Neural cell (in vitro differentiated cells): ENCODE data around the gene TLNRD1. TPM values are rescaled to one million over a fixed set of nuclear protein-coding genes. Genes with fewer than 3 reads are reported as not detected.

Experiments
- H2AFZ ChIP-seq: fragments of 200-600, 300-800 bp; sonication (generic), shearing (Covaris generic); 2 replicates; pipeline ENCODE4 v1.6.0; 2014; ENCODE audit warnings: low read depth, mild to moderate bottlenecking, antibody characterized with exemption, low read length, moderate library complexity
- H3F3A ChIP-seq: fragments of 200-600 bp; shearing (Covaris generic); 2 replicates; pipeline ENCODE4 v1.6.1; 2016; ENCODE audit warnings: mild to moderate bottlenecking, moderate library complexity, mixed read lengths, antibody characterized with exemption, low read length; ENCODE audit not compliant: insufficient read depth, poor library complexity, severe bottlenecking
- H3K27ac ChIP-seq: fragments of 200-600, 300-800 bp; sonication (generic), shearing (Covaris generic); 2 replicates; pipeline ENCODE4 v1.5.1; 2014; ENCODE audit warnings: mild to moderate bottlenecking, low read length, moderate library complexity
- H3K27me3 ChIP-seq: fragments of 300-800, 200-600 bp; sonication (generic), shearing (Covaris generic); 2 replicates; pipeline ENCODE4 v1.6.0; 2014; ENCODE audit warnings: mild to moderate bottlenecking, low read depth, low read length, moderate library complexity; ENCODE audit not compliant: insufficient read depth
- H3K36me3 ChIP-seq: fragments of 300-800, 200-600 bp; sonication (generic), shearing (Covaris generic); 2 replicates; pipeline ENCODE4 v1.5.1; 2014; ENCODE audit warnings: mild to moderate bottlenecking, antibody characterized with exemption, low read length, moderate library complexity; ENCODE audit not compliant: insufficient read depth
- H3K4me2 ChIP-seq: fragments of 300-800, 200-600 bp; sonication (generic), shearing (Covaris generic); 2 replicates; pipeline ENCODE4 v1.6.0; 2014; ENCODE audit warnings: mild to moderate bottlenecking, low read length
- H3K4me3 ChIP-seq: fragments of 300-800, 200-600 bp; sonication (generic), shearing (Covaris generic); 2 replicates; pipeline ENCODE4 v1.5.1; 2014; ENCODE audit warnings: mild to moderate bottlenecking, low read length, moderate library complexity
- H3K79me2 ChIP-seq: fragments of 200-600 bp; shearing (Covaris generic); replicated peaks from 2 replicates; pipeline ENCODE4 v1.6.0; 2014; ENCODE audit warnings: mild to moderate bottlenecking, low read length, moderate library complexity; ENCODE audit not compliant: insufficient read depth
- H3K9ac ChIP-seq: fragments of 300-800, 200-600 bp; sonication (generic), shearing (Covaris generic); 2 replicates; pipeline ENCODE4 v1.6.1; 2016; ENCODE audit warnings: mild to moderate bottlenecking, low read length, mixed read lengths
- H3K9me2 ChIP-seq: fragments of 200-600 bp; shearing (Covaris generic); 2 replicates; pipeline ENCODE4 v1.6.1; 2016; ENCODE audit warnings: mild to moderate bottlenecking, low read length, mixed read lengths; ENCODE audit not compliant: insufficient read depth
- H3K9me3 ChIP-seq: fragments of 200-600, 300-800 bp; sonication (generic), shearing (Covaris generic); 2 replicates; pipeline ENCODE4 v1.6.1; 2016; ENCODE audit warnings: mild to moderate bottlenecking, mixed run types, low read length, moderate library complexity, mixed read lengths
- H4K20me1 ChIP-seq: fragments of 200-600 bp; shearing (Covaris generic); 2 replicates; pipeline ENCODE4 v1.6.1; 2016; ENCODE audit warnings: mild to moderate bottlenecking, mixed run types; ENCODE audit not compliant: insufficient read depth
- CTCF ChIP-seq: fragments of 450-650 bp; IDR thresholded peaks from 2 replicates; pipeline ENCODE4 v1.5.1; 2014; ENCODE audit warnings: antibody characterized with exemption, mild to moderate bottlenecking, moderate library complexity; ENCODE audit not compliant: poor library complexity, severe bottlenecking
- EP300 ChIP-seq: fragments of 450-650 bp; conservative IDR thresholded peaks from 2 replicates; pipeline ENCODE4 v1.6.1; 2014; ENCODE audit warnings: antibody characterized with exemption, mild to moderate bottlenecking, moderate library complexity; ENCODE audit not compliant: poor library complexity, severe bottlenecking
- EZH2 ChIP-seq: fragments of 200-600, 300-800 bp; shearing (Covaris generic), sonication (generic); IDR thresholded peaks from 2 replicates; pipeline ENCODE4 v1.6.1; 2014; ENCODE audit warnings: antibody characterized with exemption, low read length, borderline replicate concordance, mild to moderate bottlenecking; ENCODE audit not compliant: insufficient read depth, poor library complexity, severe bottlenecking
- MXI1 ChIP-seq: fragments of 450-650 bp; conservative IDR thresholded peaks from 2 replicates; pipeline ENCODE4 v1.6.1; 2014; ENCODE audit warnings: antibody characterized with exemption, mild to moderate bottlenecking; ENCODE audit not compliant: poor library complexity, severe bottlenecking
- POLR2AphosphoS5 ChIP-seq: IDR thresholded peaks from 2 replicates; pipeline ENCODE4 v1.6.1; 2012
- RAD21 ChIP-seq: fragments of 450-650 bp; conservative IDR thresholded peaks from 2 replicates; pipeline ENCODE4 v1.6.1; 2014; ENCODE audit warnings: antibody characterized with exemption, mild to moderate bottlenecking, moderate library complexity
- SMC3 ChIP-seq: fragments of 450-650 bp; conservative IDR thresholded peaks from 2 replicates; pipeline ENCODE4 v1.6.1; 2014; ENCODE audit warnings: antibody characterized with exemption, mild to moderate bottlenecking, moderate library complexity; ENCODE audit not compliant: poor library complexity
- TAF1 ChIP-seq: IDR thresholded peaks from 2 replicates; pipeline ENCODE4 v1.6.1; 2012; ENCODE audit warnings: low read depth
- polyA plus RNA-seq: library from polyadenylated mRNA; depleted of rRNA; stranded (reverse); fragments of >200 nt; gene quantifications from 2 replicates; pipeline ENCODE4 v1.2.3, GENCODE V29; 2014
- TF ChIP-seq, protein P1 (sequence below): IDR thresholded peaks from 2 replicates; pipeline ENCODE4 v1.6.1; 2012; ENCODE audit warnings: borderline replicate concordance

TLNRD1 gene
- polyA plus RNA-seq, 1 donor from 2014 or later: 8.2 TPM

- peaks cover 45% of the 10 kb centered on the region for H3K79me2 ChIP-seq
- H3K27ac ChIP-seq: no peak overlapping the region
- H3K4me3 ChIP-seq: no peak overlapping the region
- H2AFZ ChIP-seq: no peak overlapping the region
- no peaks in the 10 kb centered on the region for H3K27me3 ChIP-seq
- no peaks in the 10 kb centered on the region for H3F3A ChIP-seq
- H3K9ac ChIP-seq: no peak overlapping the region
- H3K36me3 ChIP-seq: peaks cover 3% of the 10 kb centered on the region
- no peak overlapping the region for H3K4me2 ChIP-seq
- no peaks in the 10 kb centered on the region for H3K9me2 ChIP-seq
- TF ChIP-seq TAF1: no peak
- no peak for TF ChIP-seq POLR2AphosphoS5
- no peak for TF ChIP-seq EP300
- TF ChIP-seq MXI1: no peak
- TF ChIP-seq EZH2: no peak
- no peak for TF ChIP-seq RAD21
- no peak for TF ChIP-seq SMC3
- TF ChIP-seq CTCF: no peak
- TF ChIP-seq, protein P1, sequence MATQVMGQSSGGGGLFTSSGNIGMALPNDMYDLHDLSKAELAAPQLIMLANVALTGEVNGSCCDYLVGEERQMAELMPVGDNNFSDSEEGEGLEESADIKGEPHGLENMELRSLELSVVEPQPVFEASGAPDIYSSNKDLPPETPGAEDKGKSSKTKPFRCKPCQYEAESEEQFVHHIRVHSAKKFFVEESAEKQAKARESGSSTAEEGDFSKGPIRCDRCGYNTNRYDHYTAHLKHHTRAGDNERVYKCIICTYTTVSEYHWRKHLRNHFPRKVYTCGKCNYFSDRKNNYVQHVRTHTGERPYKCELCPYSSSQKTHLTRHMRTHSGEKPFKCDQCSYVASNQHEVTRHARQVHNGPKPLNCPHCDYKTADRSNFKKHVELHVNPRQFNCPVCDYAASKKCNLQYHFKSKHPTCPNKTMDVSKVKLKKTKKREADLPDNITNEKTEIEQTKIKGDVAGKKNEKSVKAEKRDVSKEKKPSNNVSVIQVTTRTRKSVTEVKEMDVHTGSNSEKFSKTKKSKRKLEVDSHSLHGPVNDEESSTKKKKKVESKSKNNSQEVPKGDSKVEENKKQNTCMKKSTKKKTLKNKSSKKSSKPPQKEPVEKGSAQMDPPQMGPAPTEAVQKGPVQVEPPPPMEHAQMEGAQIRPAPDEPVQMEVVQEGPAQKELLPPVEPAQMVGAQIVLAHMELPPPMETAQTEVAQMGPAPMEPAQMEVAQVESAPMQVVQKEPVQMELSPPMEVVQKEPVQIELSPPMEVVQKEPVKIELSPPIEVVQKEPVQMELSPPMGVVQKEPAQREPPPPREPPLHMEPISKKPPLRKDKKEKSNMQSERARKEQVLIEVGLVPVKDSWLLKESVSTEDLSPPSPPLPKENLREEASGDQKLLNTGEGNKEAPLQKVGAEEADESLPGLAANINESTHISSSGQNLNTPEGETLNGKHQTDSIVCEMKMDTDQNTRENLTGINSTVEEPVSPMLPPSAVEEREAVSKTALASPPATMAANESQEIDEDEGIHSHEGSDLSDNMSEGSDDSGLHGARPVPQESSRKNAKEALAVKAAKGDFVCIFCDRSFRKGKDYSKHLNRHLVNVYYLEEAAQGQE: no peak
- no peaks in the 10 kb centered on the region for H3K9me3 ChIP-seq
- H4K20me1 ChIP-seq: no peaks in the 10 kb centered on the region
Observed at GRCh38 chr15:80982205-80982604, 18.5 kb upstream of the TLNRD1 start.

DNA sequence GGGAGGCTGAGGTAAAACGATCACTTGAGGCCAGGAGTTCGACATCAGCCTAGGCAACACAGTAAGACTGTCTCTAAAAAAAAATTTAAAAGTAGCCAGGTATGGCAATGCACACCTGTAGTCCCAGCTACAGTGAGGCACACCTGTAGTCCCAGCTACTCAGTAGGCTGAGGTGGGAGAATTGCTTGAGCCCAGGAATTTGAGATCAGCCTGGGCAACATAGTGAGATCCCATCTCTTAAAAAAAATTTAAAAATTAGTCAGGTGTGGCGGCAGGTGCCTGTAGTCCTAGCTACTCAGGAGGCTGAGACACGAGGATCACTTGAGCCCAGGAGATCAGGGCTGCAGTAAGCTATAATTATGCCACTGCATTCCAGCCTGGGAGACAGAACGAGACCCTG, 17.9 kb upstream of the TLNRD1 start:
- Histone ChIP-seq H3K9ac (no peak overlapping the region), H3K36me3 (peaks cover 3% of the 10 kb centered on the region), H3F3A (no peaks in the 10 kb centered on the region), H2AFZ (no peak overlapping the region), H3K9me2 (no peaks in the 10 kb centered on the region), H4K20me1 (no peaks in the 10 kb centered on the region), H3K79me2 (peaks cover 49% of the 10 kb centered on the region), H3K27ac (no peak overlapping the region), H3K9me3 (no peaks in the 10 kb centered on the region), H3K4me3 (no peak overlapping the region), H3K4me2 (no peak overlapping the region), H3K27me3 (no peaks in the 10 kb centered on the region)
- TF ChIP-seq EP300 (no peak), EZH2 (no peak), MXI1 (no peak), CTCF (no peak), RAD21 (no peak), POLR2AphosphoS5 (no peak), SMC3 (no peak), TAF1 (no peak)
- TF ChIP-seq, protein P1: no peak
